Measurements from ENCODE around the gene SDHC.
"Not testable (repeated sequence)": the region's sequence is repeated elsewhere in the genome, so short reads cannot be mapped to it uniquely, and the experiment has no call there.

The SDHC gene

GRCh38 chr1:161388639-161389038, 74.5 kb downstream of the SDHC start:
- no peak for DNase-seq (ENCODE audit: low read depth)

GRCh38 chr1:161389158-161389557, 75.0 kb downstream of the SDHC start:
- not testable (repeated sequence) for DNase-seq (ENCODE audit: low read depth)

- peak; percentile 98 for DNase-seq (ENCODE audit: low read depth)
These were observed 75.7 kb downstream of the SDHC start for GRCh38 chr1:161389691-161390558.

GRCh38 chr1:161390559-161390858, 76.3 kb downstream of the SDHC start:
- DNase-seq (ENCODE audit: low read depth) = no peak

- not testable (repeated sequence) for DNase-seq (ENCODE audit: low read depth)
These were observed 77.0 kb downstream of the SDHC start for GRCh38 chr1:161391136-161391535.

GRCh38 chr1:161391611-161392010, 77.4 kb downstream of the SDHC start:
- no peak for DNase-seq (ENCODE audit: low read depth)

- no peak for DNase-seq (ENCODE audit: low read depth)
These were observed 79.0 kb downstream of the SDHC start for GRCh38 chr1:161393151-161393550.

- not testable (repeated sequence) for DNase-seq (ENCODE audit: low read depth)
These were observed 82.9 kb downstream of the SDHC start for GRCh38 chr1:161397038-161397437.

GRCh38 chr1:161398900-161399256, 84.7 kb downstream of the SDHC start:
- no peak for DNase-seq (ENCODE audit: low read depth)

GRCh38 chr1:161399257-161399998, 85.2 kb downstream of the SDHC start:
- peak; percentile 93 for DNase-seq (ENCODE audit: low read depth)

- no peak for DNase-seq (ENCODE audit: low read depth)
These were observed 88.3 kb downstream of the SDHC start for GRCh38 chr1:161402446-161402845.

GRCh38 chr1:161404051-161404597, 89.9 kb downstream of the SDHC start:
- DNase-seq (ENCODE audit: low read depth) = no peak

- DNase-seq (ENCODE audit: low read depth) = not testable (repeated sequence)
These were observed 92.4 kb downstream of the SDHC start for GRCh38 chr1:161406551-161406950.

GRCh38 chr1:161407451-161407985, 93.3 kb downstream of the SDHC start:
- DNase-seq (ENCODE audit: low read depth) = no peak

GRCh38 chr1:161408429-161409052, 94.4 kb downstream of the SDHC start:
- no peak for DNase-seq (ENCODE audit: low read depth)

- DNase-seq (ENCODE audit: low read depth) = not testable (repeated sequence)
These were observed 95.9 kb downstream of the SDHC start for GRCh38 chr1:161409848-161410635.

GRCh38 chr1:161410636-161410970, 96.4 kb downstream of the SDHC start:
- DNase-seq (ENCODE audit: low read depth) = not testable (repeated sequence)
